Measurements from ENCODE around the gene KCNC4. TPM values are rescaled to one million over a fixed set of nuclear protein-coding genes. Genes with fewer than 3 reads are reported as not detected.

Gene KCNC4
- total RNA-seq, 2 experiments from 2014 or later: 5.6 to 17.8 TPM

DNA sequence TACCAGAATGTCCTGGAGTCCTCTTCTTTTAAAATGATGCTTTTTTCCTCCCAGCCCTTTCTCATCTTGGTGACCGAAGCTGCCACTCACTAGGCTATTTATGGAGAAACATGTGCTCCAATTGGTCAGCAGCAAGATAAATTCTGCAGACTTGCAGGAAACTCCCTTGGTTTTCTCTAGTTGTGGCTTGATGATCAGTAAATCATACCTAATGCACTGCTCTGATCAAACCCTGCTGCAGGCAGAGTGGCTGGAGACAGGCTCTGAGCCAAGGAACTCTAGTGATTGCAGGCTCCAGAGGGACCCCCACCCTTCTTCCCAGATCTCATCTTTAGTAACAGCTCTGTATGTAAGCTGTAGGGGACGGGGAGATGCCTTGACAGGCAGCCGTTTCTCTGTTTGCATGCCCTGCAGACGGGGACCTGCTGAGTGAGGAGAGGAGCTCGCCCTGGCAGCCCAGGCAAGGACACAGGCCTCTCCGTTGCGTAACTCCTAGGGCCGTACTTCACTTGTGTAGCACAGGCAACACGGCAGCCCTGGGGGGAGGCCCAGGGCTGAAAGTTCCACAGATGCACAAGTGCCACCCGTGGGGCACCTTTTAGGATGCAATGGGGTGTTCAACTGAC lies 45.3 kb upstream of the KCNC4 start:
- intact Hi-C loops (cut with micrococcal nuclease; ENCODE audit: unreplicated experiment): no loop called here
- TF ChIP-seq, protein P1, sequence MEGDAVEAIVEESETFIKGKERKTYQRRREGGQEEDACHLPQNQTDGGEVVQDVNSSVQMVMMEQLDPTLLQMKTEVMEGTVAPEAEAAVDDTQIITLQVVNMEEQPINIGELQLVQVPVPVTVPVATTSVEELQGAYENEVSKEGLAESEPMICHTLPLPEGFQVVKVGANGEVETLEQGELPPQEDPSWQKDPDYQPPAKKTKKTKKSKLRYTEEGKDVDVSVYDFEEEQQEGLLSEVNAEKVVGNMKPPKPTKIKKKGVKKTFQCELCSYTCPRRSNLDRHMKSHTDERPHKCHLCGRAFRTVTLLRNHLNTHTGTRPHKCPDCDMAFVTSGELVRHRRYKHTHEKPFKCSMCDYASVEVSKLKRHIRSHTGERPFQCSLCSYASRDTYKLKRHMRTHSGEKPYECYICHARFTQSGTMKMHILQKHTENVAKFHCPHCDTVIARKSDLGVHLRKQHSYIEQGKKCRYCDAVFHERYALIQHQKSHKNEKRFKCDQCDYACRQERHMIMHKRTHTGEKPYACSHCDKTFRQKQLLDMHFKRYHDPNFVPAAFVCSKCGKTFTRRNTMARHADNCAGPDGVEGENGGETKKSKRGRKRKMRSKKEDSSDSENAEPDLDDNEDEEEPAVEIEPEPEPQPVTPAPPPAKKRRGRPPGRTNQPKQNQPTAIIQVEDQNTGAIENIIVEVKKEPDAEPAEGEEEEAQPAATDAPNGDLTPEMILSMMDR (conservative IDR thresholded peaks at IDR 0.05; ENCODE audit: low read length): no peak
- no peak for TF ChIP-seq EZH2phosphoT487 (IDR thresholded peaks at IDR 0.05; ENCODE audit: borderline replicate concordance, low read depth, low read length)
- H3K27ac ChIP-seq (ENCODE audit: low read depth, low read length, poor library complexity, severe bottlenecking): no peak overlapping the region
- no peaks in the 10 kb centered on the region for H4K20me1 ChIP-seq (ENCODE audit: insufficient read depth, low read length)
- H3K9me2 ChIP-seq (ENCODE audit: insufficient read depth, low read length): no peaks in the 10 kb centered on the region
- H3K9me3 ChIP-seq (ENCODE audit: low read length): no peaks in the 10 kb centered on the region
- H3K4me3 ChIP-seq (ENCODE audit: low read depth, low read length, poor library complexity, severe bottlenecking): no peak overlapping the region
- H3K4me2 ChIP-seq (ENCODE audit: low read length): no peak overlapping the region
- no TSS peak for BruUV-seq (replicated peaks)
- no peaks in the 10 kb centered on the region for H3K79me2 ChIP-seq (ENCODE audit: insufficient read depth, low read depth, low read length)
- DNase-seq (ENCODE audit: low spot score): no peak
- no peaks in the 10 kb centered on the region for H3K36me3 ChIP-seq (ENCODE audit: insufficient read depth, low read length)
- no peak overlapping the region for H2AFZ ChIP-seq (ENCODE audit: low read length)
- POLR2A ChIA-PET: interaction anchor here (0.6 to 1.6 kb wide), 3 partner anchors 11 to 393 kb away, joined by 3 to 5 read pairs (median 4); no protein-coding TSS in a partner anchor
- H3K4me1 ChIP-seq (ENCODE audit: insufficient read depth, low read length, poor library complexity, severe bottlenecking): no peaks in the 10 kb centered on the region
- CTCF ChIA-PET (ENCODE audit: unreplicated experiment): no interaction called here

DNA sequence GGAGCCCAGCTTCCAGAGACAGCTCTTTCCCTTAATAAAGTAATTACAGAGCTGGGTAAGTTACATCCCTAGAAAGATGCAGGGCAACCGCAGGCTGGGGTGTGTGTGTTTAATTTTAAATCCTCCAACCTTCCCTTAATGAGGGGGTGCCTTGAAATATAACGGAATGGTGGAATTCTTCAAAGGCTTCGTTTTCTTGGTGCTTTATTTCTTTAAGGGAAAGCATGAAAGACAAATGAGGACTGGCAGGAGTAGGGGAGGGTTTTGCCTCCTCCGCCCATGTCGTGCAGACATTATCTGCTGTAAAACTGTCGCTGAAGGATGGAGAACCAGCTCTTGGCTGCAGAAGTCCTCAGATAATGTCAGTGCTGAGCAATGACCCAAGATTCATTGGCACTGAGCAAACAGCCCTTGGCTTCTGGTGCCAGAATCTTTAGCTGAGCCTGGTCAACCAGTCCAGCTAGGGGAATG lies 44.3 kb upstream of the KCNC4 start:
- H3K4me3 ChIP-seq (ENCODE audit: low read depth, low read length, poor library complexity, severe bottlenecking): no peak overlapping the region
- H3K9me2 ChIP-seq (ENCODE audit: insufficient read depth, low read length): no peaks in the 10 kb centered on the region
- intact Hi-C loops (cut with micrococcal nuclease; ENCODE audit: unreplicated experiment): no loop called here
- BruUV-seq (replicated peaks): no TSS peak
- no peak overlapping the region for H2AFZ ChIP-seq (ENCODE audit: low read length)
- no peak for TF ChIP-seq EZH2phosphoT487 (IDR thresholded peaks at IDR 0.05; ENCODE audit: borderline replicate concordance, low read depth, low read length)
- TF ChIP-seq, protein P1 (conservative IDR thresholded peaks at IDR 0.05; ENCODE audit: low read length): no peak
- no peak overlapping the region for H3K27ac ChIP-seq (ENCODE audit: low read depth, low read length, poor library complexity, severe bottlenecking)
- CTCF ChIA-PET (ENCODE audit: unreplicated experiment): no interaction called here
- no peaks in the 10 kb centered on the region for H3K9me3 ChIP-seq (ENCODE audit: low read length)
- no peaks in the 10 kb centered on the region for H4K20me1 ChIP-seq (ENCODE audit: insufficient read depth, low read length)
- no peak overlapping the region for H3K4me2 ChIP-seq (ENCODE audit: low read length)
- POLR2A ChIA-PET: interaction anchor here (0.6 to 1.6 kb wide), 2 partner anchors 10 to 392 kb away, joined by 4 to 5 read pairs; no protein-coding TSS in a partner anchor
- no peaks in the 10 kb centered on the region for H3K4me1 ChIP-seq (ENCODE audit: insufficient read depth, low read length, poor library complexity, severe bottlenecking)
- DNase-seq (ENCODE audit: low spot score): no peak
- no peaks in the 10 kb centered on the region for H3K36me3 ChIP-seq (ENCODE audit: insufficient read depth, low read length)
- no peaks in the 10 kb centered on the region for H3K79me2 ChIP-seq (ENCODE audit: insufficient read depth, low read depth, low read length)

DNA sequence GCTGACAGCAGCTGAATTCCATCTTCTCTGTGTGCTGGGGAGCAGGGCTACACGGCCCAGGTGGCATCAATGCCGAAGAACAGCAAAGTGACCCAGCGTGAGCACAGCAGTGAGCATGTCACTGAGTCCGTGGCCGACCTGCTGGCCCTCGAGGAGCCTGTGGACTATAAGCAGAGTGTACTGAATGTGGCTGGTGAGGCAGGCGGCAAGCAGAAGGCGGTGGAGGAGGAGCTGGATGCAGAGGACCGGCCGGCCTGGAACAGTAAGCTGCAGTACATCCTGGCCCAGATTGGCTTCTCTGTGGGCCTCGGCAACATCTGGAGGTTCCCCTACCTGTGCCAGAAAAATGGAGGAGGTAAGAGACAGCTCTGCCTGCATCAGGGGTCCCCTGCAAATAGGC lies 43.3 kb upstream of the KCNC4 start:
- Histone ChIP-seq H3K36me3 (ENCODE audit: insufficient read depth, low read length) (no peaks in the 10 kb centered on the region), H3K9me2 (ENCODE audit: insufficient read depth, low read length) (no peaks in the 10 kb centered on the region), H3K79me2 (ENCODE audit: insufficient read depth, low read depth, low read length) (no peaks in the 10 kb centered on the region), H3K4me2 (ENCODE audit: low read length) (no peak overlapping the region), H3K9me3 (ENCODE audit: low read length) (no peaks in the 10 kb centered on the region), H3K4me3 (ENCODE audit: low read depth, low read length, poor library complexity, severe bottlenecking) (no peak overlapping the region), H3K27ac (ENCODE audit: low read depth, low read length, poor library complexity, severe bottlenecking) (no peak overlapping the region), H2AFZ (ENCODE audit: low read length) (no peak overlapping the region), H4K20me1 (ENCODE audit: insufficient read depth, low read length) (no peaks in the 10 kb centered on the region), H3K4me1 (ENCODE audit: insufficient read depth, low read length, poor library complexity, severe bottlenecking) (no peaks in the 10 kb centered on the region)
- intact Hi-C loops (cut with micrococcal nuclease; ENCODE audit: unreplicated experiment): no loop called here
- ChIA-PET CTCF (ENCODE audit: unreplicated experiment) (no interaction called here), POLR2A (no interaction called here)
- TF ChIP-seq EZH2phosphoT487 (IDR thresholded peaks at IDR 0.05; ENCODE audit: borderline replicate concordance, low read depth, low read length): no peak
- TF ChIP-seq, protein P1 (conservative IDR thresholded peaks at IDR 0.05; ENCODE audit: low read length): no peak
- DNase-seq (ENCODE audit: low spot score): no peak
- no TSS peak for BruUV-seq (replicated peaks)
